Activated naive CD4-positive, alpha-beta T cell (primary cell): ENCODE data around the gene GBE1.

Experiments used
- DNase-seq, 4 experiments: peaks; one replicate each; lab custom pipeline; 2025; lab: John Stamatoyannopoulos, UW

Gene GBE1

GRCh38 chr3:81699536-81700320, 61.7 kb downstream of the GBE1 start:
- no peak for DNase-seq

GRCh38 chr3:81696090-81696489, 65.4 kb downstream of the GBE1 start:
- DNase-seq, result no peak

- no peak for DNase-seq
Measured at GRCh38 chr3:81695302-81695701, 66.1 kb downstream of the GBE1 start.

- no peak for DNase-seq
Measured at GRCh38 chr3:81694662-81695061, 66.8 kb downstream of the GBE1 start.

- no peak for DNase-seq
Measured at GRCh38 chr3:81692766-81693165, 68.7 kb downstream of the GBE1 start.

- DNase-seq, result no peak
Measured at GRCh38 chr3:81689617-81690016, 71.8 kb downstream of the GBE1 start.

GRCh38 chr3:81684751-81685395, 76.6 kb downstream of the GBE1 start:
- no peak for DNase-seq

GRCh38 chr3:81676706-81677456, 84.6 kb downstream of the GBE1 start:
- DNase-seq, result no peak

- no peak for DNase-seq
Measured at GRCh38 chr3:81674690-81675089, 86.8 kb downstream of the GBE1 start.

- no peak for DNase-seq
Measured at GRCh38 chr3:81668283-81668682, 93.2 kb downstream of the GBE1 start.

GRCh38 chr3:81666502-81667121, 94.8 kb downstream of the GBE1 start:
- DNase-seq, result no peak

- no peak for DNase-seq
Measured at GRCh38 chr3:81663114-81663513, 98.3 kb downstream of the GBE1 start.

- no peak for DNase-seq
Measured at GRCh38 chr3:81660036-81660435, 101.4 kb downstream of the GBE1 start.

- no peak for DNase-seq
Measured at GRCh38 chr3:81658322-81658997, 103.0 kb downstream of the GBE1 start.

GRCh38 chr3:81651139-81651538, 110.3 kb downstream of the GBE1 start:
- DNase-seq, result no peak

GRCh38 chr3:81650187-81650586, 111.3 kb downstream of the GBE1 start:
- no peak for DNase-seq

- DNase-seq, result no peak
Measured at GRCh38 chr3:81645248-81645647, 116.2 kb downstream of the GBE1 start.

- no peak for DNase-seq
Measured at GRCh38 chr3:81643721-81644120, 117.7 kb downstream of the GBE1 start.

GRCh38 chr3:81638480-81638879, 123.0 kb downstream of the GBE1 start:
- DNase-seq, result no peak

GRCh38 chr3:81632659-81633058, 128.8 kb downstream of the GBE1 start:
- DNase-seq, result no peak

- DNase-seq, result no peak
Measured at GRCh38 chr3:81624756-81625155, 136.7 kb downstream of the GBE1 start.

- no peak for DNase-seq
Measured at GRCh38 chr3:81622395-81622794, 139.1 kb downstream of the GBE1 start.
